Body of pancreas (tissue), 4 donors: Measurements from ENCODE around the gene DUS3L. TPM values are rescaled to one million over a fixed set of nuclear protein-coding genes. Genes with fewer than 3 reads are reported as not detected.
"Not testable (repeated sequence)": the region's sequence is repeated elsewhere in the genome, so short reads cannot be mapped to it uniquely, and the experiment has no call there.

Experiments
- ATAC-seq: fragments of 150-250 bp; one replicate; pipeline ENCODE4 v1.9.1; 2016
- DNase-seq, 4 donors: peaks; one replicate each; pipeline ENCODE4 v3.0.0-alpha.2; 2019
- H3K27ac ChIP-seq, 4 donors: fragments of 200-600 bp; sonication (generic); 1 replicate in 3 of 4; 2 replicates in 1 of 4; pipeline versions ENCODE4 v1.5.1 to v1.6.1; 2016 to 2019; ENCODE audit warnings: mild to moderate bottlenecking in 1 of 4, mixed read lengths in 1 of 4, moderate library complexity in 1 of 4
- H3K27me3 ChIP-seq, 2 donors: fragments of 200-600 bp; sonication (generic); one replicate each; pipeline ENCODE4 v1.6.0; 2016; ENCODE audit warnings: mild to moderate bottlenecking in 1 of 2
- H3K36me3 ChIP-seq, 2 donors: fragments of 200-600 bp; sonication (generic); replicated peaks in 1 of 2; 2 replicates each; pipeline ENCODE4 v1.5.1; 2016; ENCODE audit warnings: low read depth in 2 of 2; ENCODE audit not compliant: insufficient read depth in 1 of 2
- H3K4me1 ChIP-seq: fragments of 200-600 bp; sonication (generic); one replicate; pipeline ENCODE4 v1.6.0; 2016
- H3K4me3 ChIP-seq, 2 donors: fragments of 200-600 bp; sonication (generic); 1 replicate in 1 of 2; 2 replicates in 1 of 2; pipeline ENCODE4 v1.5.1; 2016 to 2019
- H3K9me3 ChIP-seq, 3 donors: fragments of 200-600 bp; sonication (generic); 1 replicate in 2 of 3; 2 replicates in 1 of 3; pipeline ENCODE4 v1.5.1; 2016
- CTCF ChIP-seq, 7 experiments: fragments of 450-650 bp in 4 of 7; fragments of 200-600 bp in 3 of 7; sonication (generic) in 3 of 7; IDR thresholded peaks; one replicate each; pipeline ENCODE4 v1.5.1; 2016 to 2019; ENCODE audit warnings: antibody characterized with exemption in 7 of 7
- POLR2A ChIP-seq, 3 donors: fragments of 450-650 bp; IDR thresholded peaks; one replicate each; pipeline ENCODE4 v1.6.1; 2016; ENCODE audit warnings: antibody characterized with exemption in 3 of 3, mild to moderate bottlenecking in 2 of 3
- WGBS, 2 donors: methylation state at CpG; one replicate each; pipeline ENCODE4 v1.1.5; 2017; 5-methylcytosine and 5-hydroxymethylcytosine counted together
- intact Hi-C: fragments of 100-400 bp; cut with DNase I; formaldehyde crosslinking; loops from one replicate; pipeline ENCODE4 v1.15.1; 2023
- total RNA-seq, 2 donors: library from RNA; depleted of rRNA; stranded (reverse); fragments of >200 nt; gene quantifications; one replicate each; pipeline ENCODE4 v1.1.0, GENCODE V29; 2016

Gene DUS3L
- total RNA-seq, 2 donors from 2014 or later, result 28.0 to 39.6 TPM

- Histone ChIP-seq H3K27me3 (no peaks in the 10 kb centered on the region), H3K36me3 (no peaks in the 10 kb centered on the region), H3K4me3 (no peak overlapping the region), H3K4me1 (no peaks in the 10 kb centered on the region), H3K9me3 (no peaks in the 10 kb centered on the region), H3K27ac (no peak overlapping the region)
- DNase-seq (no peak), ATAC-seq (no peak)
- intact Hi-C loops, result no loop called here
- TF ChIP-seq CTCF (IDR thresholded peaks at IDR 0.05) (no peak), POLR2A (IDR thresholded peaks at IDR 0.05) (no peak)
- 83 to 87% methylated on average over 3 of the region's 3 CpGs for WGBS, 2 donors
Observed at GRCh38 chr19:5765220-5765619, 25.7 kb downstream of the DUS3L start.

- no peaks in the 10 kb centered on the region for H3K27me3 ChIP-seq
- no peak overlapping the region for H3K27ac ChIP-seq
- no peaks in the 10 kb centered on the region for H3K4me1 ChIP-seq
- no peak for TF ChIP-seq POLR2A (IDR thresholded peaks at IDR 0.05)
- TF ChIP-seq CTCF (IDR thresholded peaks at IDR 0.05), result no peak
- ATAC-seq (no peak), DNase-seq (no peak)
- intact Hi-C loops, result no loop called here
- H3K4me3 ChIP-seq, result no peak overlapping the region
- H3K36me3 ChIP-seq, result no peaks in the 10 kb centered on the region
- WGBS, 2 donors, result 69 to 78% methylated on average over 5 of the region's 5 CpGs
- H3K9me3 ChIP-seq, result no peaks in the 10 kb centered on the region
Observed at GRCh38 chr19:5762608-5763217, 28.2 kb downstream of the DUS3L start.

GRCh38 chr19:5753743-5754142, 37.2 kb downstream of the DUS3L start:
- ATAC-seq, result no peak
- Histone ChIP-seq H3K36me3 (no peaks in the 10 kb centered on the region), H3K4me3 (no peak overlapping the region), H3K4me1 (no peaks in the 10 kb centered on the region), H3K9me3 (no peaks in the 10 kb centered on the region), H3K27ac (no peak overlapping the region), H3K27me3 (no peaks in the 10 kb centered on the region)
- 49 to 61% methylated on average over 6 of the region's 6 CpGs for WGBS, 2 donors
- DNase-seq, result no peak
- TF ChIP-seq CTCF (IDR thresholded peaks at IDR 0.05) (no peak), POLR2A (IDR thresholded peaks at IDR 0.05) (no peak)
- intact Hi-C loops, result no loop called here

- Histone ChIP-seq H3K9me3 (no peaks in the 10 kb centered on the region), H3K27me3 (no peaks in the 10 kb centered on the region), H3K4me1 (no peaks in the 10 kb centered on the region), H3K27ac (no peak overlapping the region), H3K36me3 (no peaks in the 10 kb centered on the region), H3K4me3 (no peak overlapping the region)
- DNase-seq (no peak), ATAC-seq (no peak)
- TF ChIP-seq CTCF (IDR thresholded peaks at IDR 0.05), result no peak
- no peak for TF ChIP-seq POLR2A (IDR thresholded peaks at IDR 0.05)
- intact Hi-C loops, result no loop called here
- 69 to 81% methylated on average over 6 to 7 of the region's 7 CpGs for WGBS, 2 donors
Observed at GRCh38 chr19:5751709-5752108, 39.3 kb downstream of the DUS3L start.

- Histone ChIP-seq H3K27me3 (no peaks in the 10 kb centered on the region), H3K36me3 (no peaks in the 10 kb centered on the region), H3K4me3 (no peak overlapping the region), H3K4me1 (no peaks in the 10 kb centered on the region), H3K9me3 (no peaks in the 10 kb centered on the region), H3K27ac (no peak overlapping the region)
- ATAC-seq (no peak), DNase-seq (no peak)
- WGBS, 2 donors, result 64 to 69% methylated on average over 5 of the region's 5 CpGs
- intact Hi-C loops, result no loop called here
- TF ChIP-seq POLR2A (IDR thresholded peaks at IDR 0.05) (no peak), CTCF (IDR thresholded peaks at IDR 0.05) (no peak)
Observed at GRCh38 chr19:5749505-5749904, 41.5 kb downstream of the DUS3L start.

GRCh38 chr19:5748920-5749319, 42.0 kb downstream of the DUS3L start:
- H3K9me3 ChIP-seq, H3K27me3 ChIP-seq, intact Hi-C loops, H3K4me1 ChIP-seq, H3K36me3 ChIP-seq, H3K27ac ChIP-seq, DNase-seq, H3K4me3 ChIP-seq, ATAC-seq: not testable (repeated sequence)
- 23 to 25% methylated on average over 6 of the region's 6 CpGs for WGBS, 2 donors

- H3K4me3 ChIP-seq, H3K9me3 ChIP-seq, H3K27me3 ChIP-seq, DNase-seq, intact Hi-C loops, H3K27ac ChIP-seq, ATAC-seq, H3K4me1 ChIP-seq, H3K36me3 ChIP-seq: not testable (repeated sequence)
- 73 to 75% methylated on average over 10 of the region's 10 CpGs for WGBS, 2 donors
Observed at GRCh38 chr19:5744999-5745398, 46.0 kb downstream of the DUS3L start.
